Astrocyte of the spinal cord (primary cell): ENCODE measurements around the gene E2F7.
A peak's percentile ranks its signal among the peaks of the same experiment; 100 is the strongest.
"Not testable (repeated sequence)": the region's sequence is repeated elsewhere in the genome, so short reads cannot be mapped to it uniquely, and the experiment has no call there.

Experiments
- DNase-seq: peaks from one replicate; pipeline ENCODE4 v3.0.0; 2011; ENCODE audit warnings: low read depth, low spot score
- H3K4me3 ChIP-seq: 2 replicates; pipeline ENCODE4 v1.5.1; 2011; ENCODE audit warnings: low read depth, mild to moderate bottlenecking, low read length, moderate library complexity
- CTCF ChIP-seq: IDR thresholded peaks from 2 replicates; pipeline ENCODE4 v1.5.1; 2012; ENCODE audit warnings: low read depth, mild to moderate bottlenecking, low read length, inconsistent platforms
- in situ Hi-C: cut with HindIII; loops from 2 replicates; pipeline ENCODE4 v1.10.0; 2017; ENCODE audit warnings: low sequenced_read_pairs

Gene E2F7

GRCh38 chr12:77102691-77103090 is 37.3 kb upstream of the E2F7 start:
- H3K4me3 ChIP-seq: no peak overlapping the region
- peak; percentile 78 for DNase-seq
- no peak for TF ChIP-seq CTCF
- in situ Hi-C loops: no loop called here

GRCh38 chr12:77102123-77102522 is 36.8 kb upstream of the E2F7 start:
- in situ Hi-C loops: no loop called here
- DNase-seq: no peak
- no peak for TF ChIP-seq CTCF
- no peak overlapping the region for H3K4me3 ChIP-seq

- in situ Hi-C loops: no loop called here
- no peak for DNase-seq
- no peak overlapping the region for H3K4me3 ChIP-seq
- no peak for TF ChIP-seq CTCF
Measured at GRCh38 chr12:77099799-77100198, 34.4 kb upstream of the E2F7 start.

- no peak for TF ChIP-seq CTCF
- H3K4me3 ChIP-seq: no peak overlapping the region
- in situ Hi-C loops: no loop called here
- DNase-seq: no peak
Measured at GRCh38 chr12:77097846-77098245, 32.5 kb upstream of the E2F7 start.

GRCh38 chr12:77092227-77092626 is 26.9 kb upstream of the E2F7 start:
- in situ Hi-C loops, H3K4me3 ChIP-seq, DNase-seq: not testable (repeated sequence)

GRCh38 chr12:77089686-77090220 is 24.4 kb upstream of the E2F7 start:
- H3K4me3 ChIP-seq: no peak overlapping the region
- in situ Hi-C loops: no loop called here
- DNase-seq: no peak
- no peak for TF ChIP-seq CTCF

GRCh38 chr12:77087427-77087826 is 22.1 kb upstream of the E2F7 start:
- no peak overlapping the region for H3K4me3 ChIP-seq
- no peak for TF ChIP-seq CTCF
- peak; percentile 96 for DNase-seq
- in situ Hi-C loops: no loop called here
